GM23338 (cell line): Measurements from ENCODE around the gene CTBP2. TPM values are rescaled to one million over a fixed set of nuclear protein-coding genes. Genes with fewer than 3 reads are reported as not detected.

Experiments
- ATAC-seq: fragments of 200-7000 bp; cut with Tn5 transposase; 3 replicates; pipeline ENCODE4 v1.9.1; 2020
- DNase-seq: peaks from one replicate; pipeline ENCODE4 v3.0.0-alpha.2; 2015; ENCODE audit warnings: low spot score
- H2AFZ ChIP-seq: fragments of 200-600 bp; sonication (generic); 2 replicates; pipeline ENCODE4 v1.8.0; 2016; ENCODE audit warnings: antibody characterized with exemption, mild to moderate bottlenecking, moderate library complexity
- H3F3A ChIP-seq: fragments of 200-600 bp; sonication (generic); replicated peaks from 2 replicates; pipeline ENCODE4 v1.8.0; 2017; ENCODE audit warnings: antibody characterized with exemption, mixed run types, low read depth
- H3K27ac ChIP-seq: fragments of 200-600 bp; sonication (generic); 2 replicates; pipeline ENCODE4 v1.6.1; 2016; ENCODE audit warnings: low read depth
- H3K27me3 ChIP-seq: fragments of 200-600 bp; sonication (generic); 2 replicates; pipeline ENCODE4 v1.8.0; 2016; ENCODE audit warnings: mild to moderate bottlenecking, mixed run types, moderate library complexity; ENCODE audit not compliant: insufficient read depth
- H3K36me3 ChIP-seq: fragments of 200-600 bp; sonication (generic); 2 replicates; pipeline ENCODE4 v1.8.0; 2016; ENCODE audit warnings: mild to moderate bottlenecking; ENCODE audit not compliant: insufficient read depth
- H3K4me1 ChIP-seq: fragments of 200-600 bp; sonication (generic); 2 replicates; pipeline ENCODE4 v1.8.0; 2016; ENCODE audit warnings: mild to moderate bottlenecking, moderate library complexity; ENCODE audit not compliant: insufficient read depth
- H3K4me2 ChIP-seq: fragments of 200-600 bp; sonication (generic); 2 replicates; pipeline ENCODE4 v1.7.1; 2017; ENCODE audit warnings: mixed run types
- H3K4me3 ChIP-seq: fragments of 200-600 bp; sonication (generic); 2 replicates; pipeline ENCODE4 v1.6.1; 2016; ENCODE audit warnings: mixed run types
- H3K79me2 ChIP-seq: fragments of 200-600 bp; sonication (generic); replicated peaks from 2 replicates; pipeline ENCODE4 v1.8.0; 2017; ENCODE audit warnings: mild to moderate bottlenecking; ENCODE audit not compliant: insufficient read depth
- H3K9me2 ChIP-seq: fragments of 200-600 bp; sonication (generic); 2 replicates; pipeline ENCODE4 v1.8.0; 2017; ENCODE audit not compliant: insufficient read depth
- H4K20me1 ChIP-seq: fragments of 200-600 bp; sonication (generic); replicated peaks from 2 replicates; pipeline ENCODE4 v1.8.0; 2017; ENCODE audit warnings: mild to moderate bottlenecking; ENCODE audit not compliant: insufficient read depth
- H3K27ac Mint-ChIP-seq: 2 replicates; pipeline ENCODE4 v1.8.0; 2020; ENCODE audit warnings: inconsistent platforms, mild to moderate bottlenecking, moderate library complexity, mixed read lengths
- H3K27me3 Mint-ChIP-seq: 3 replicates; pipeline ENCODE4 v1.8.0; 2022; ENCODE audit warnings: low read depth, mild to moderate bottlenecking, moderate library complexity, mixed read lengths, inconsistent platforms; ENCODE audit not compliant: insufficient read depth, poor library complexity
- H3K36me3 Mint-ChIP-seq: 3 replicates; pipeline ENCODE4 v1.8.0; 2021; ENCODE audit warnings: low read depth, mild to moderate bottlenecking, inconsistent platforms, moderate library complexity, mixed read lengths
- H3K4me1 Mint-ChIP-seq: 3 replicates; pipeline ENCODE4 v1.8.0; 2020; ENCODE audit warnings: mild to moderate bottlenecking, inconsistent platforms, mixed read lengths
- H3K4me3 Mint-ChIP-seq: 3 replicates; pipeline ENCODE4 v1.8.0; 2021; ENCODE audit warnings: moderate library complexity, mild to moderate bottlenecking, inconsistent platforms, mixed read lengths
- H3K9me3 Mint-ChIP-seq: 3 replicates; pipeline ENCODE4 v1.8.0; 2020; ENCODE audit warnings: moderate library complexity, mild to moderate bottlenecking, inconsistent platforms, mixed read lengths
- CTCF ChIP-seq, 2 experiments: fragments of 200-600 bp in 1 of 2; sonication (generic) in 1 of 2; conservative IDR thresholded peaks; 2 replicates each; pipeline versions ENCODE4 v1.5.1 to v1.6.1; 2016 to 2017; ENCODE audit warnings: antibody characterized with exemption in 2 of 2, low read depth in 2 of 2, mild to moderate bottlenecking in 2 of 2, moderate library complexity in 1 of 2
- ETS1 ChIP-seq: IDR thresholded peaks from 2 replicates; pipeline ENCODE4 v1.6.1; 2016; ENCODE audit warnings: antibody characterized with exemption
- EZH2 ChIP-seq: fragments of 200-600 bp; sonication (generic); IDR thresholded peaks from one replicate; pipeline ENCODE4 v1.8.0; 2017; ENCODE audit warnings: antibody characterized with exemption, mild to moderate bottlenecking, low read depth; ENCODE audit not compliant: unreplicated experiment
- EZH2phosphoT487 ChIP-seq: fragments of 200-600 bp; sonication (generic); IDR thresholded peaks from one replicate; pipeline ENCODE4 v1.8.1; 2018; ENCODE audit warnings: antibody characterized with exemption; ENCODE audit not compliant: unreplicated experiment
- REST ChIP-seq: IDR thresholded peaks from one replicate; pipeline ENCODE4 v1.6.1; 2018; ENCODE audit warnings: antibody characterized with exemption; ENCODE audit not compliant: unreplicated experiment
- ZNF114 ChIP-seq: fragments of 250-450 bp; sonication (Bioruptor Pico); IDR thresholded peaks from 2 replicates; pipeline ENCODE4 v1.5.0; 2020; ENCODE audit warnings: mild to moderate bottlenecking, moderate library complexity
- ZNF331 ChIP-seq: fragments of 250-450 bp; sonication (Bioruptor Pico); IDR thresholded peaks from 2 replicates; pipeline ENCODE4 v1.5.0; 2020; ENCODE audit warnings: low read depth, mild to moderate bottlenecking, moderate library complexity
- ZNF462 ChIP-seq: fragments of 250-450 bp; sonication (Bioruptor Pico); IDR thresholded peaks from 2 replicates; pipeline ENCODE4 v1.5.0; 2020; ENCODE audit warnings: mild to moderate bottlenecking, moderate library complexity
- polyA plus RNA-seq: library from polyadenylated mRNA; unstranded; fragments of >200 nt; fragmentation: Nextera tagmentation; extraction: Ambion mirVana; gene quantifications from 2 replicates; pipeline ENCODE4 v1.2.1, GENCODE V29; 2016
- total RNA-seq: library from RNA; depleted of rRNA; stranded (reverse); fragments of >200 nt; shearing (Covaris generic); gene quantifications from 2 replicates; pipeline ENCODE4 v1.2.3, GENCODE V29; 2014

The CTBP2 gene
- total and polyA plus RNA-seq, 2 experiments from 2014 or later: 133 to 265 TPM

- TF ChIP-seq ETS1 (no peak), REST (no peak), EZH2phosphoT487 (no peak), CTCF (conservative IDR thresholded peaks at IDR 0.05; ENCODE audit: low read depth in 2 of 2) (no peak)
Observed at GRCh38 chr10:125060482-125060825, 99.9 kb downstream of the CTBP2 start (continued).

- Histone ChIP-seq H3K27ac (no peak overlapping the region; the same call in 1 of the 2 replicates), H3K4me3 (no peak overlapping the region), H3K27me3 (no peaks in the 10 kb centered on the region), H3K9me2 (no peaks in the 10 kb centered on the region), H3F3A (0 out of 2 replicates have a peak, but pooled peaks cover 3% of the 10 kb centered on the region), H4K20me1 (peaks cover 97% of the 10 kb centered on the region), H3K4me2 (no peak overlapping the region), H2AFZ (no peak overlapping the region), H3K4me1 (peaks cover 78% of the 10 kb centered on the region), H3K36me3 (no peaks in the 10 kb centered on the region), H3K79me2 (peaks cover 100% of the 10 kb centered on the region)
- TF ChIP-seq ZNF462 (CRISPR knock-in tag) (no peak), ETS1 (no peak), EZH2 (no peak), ZNF114 (CRISPR knock-in tag) (no peak), ZNF331 (CRISPR knock-in tag) (no peak)
- peaks cover 93% of the 10 kb centered on the region for H3K4me1 Mint-ChIP-seq
- no peak for ATAC-seq
- H3K4me3 Mint-ChIP-seq: no peak overlapping the region; the same call in 2 of the 3 replicates
- no peak for DNase-seq
- H3K36me3 Mint-ChIP-seq: peaks cover 82% of the 10 kb centered on the region
- no peaks in the 10 kb centered on the region for H3K9me3 Mint-ChIP-seq
- H3K27me3 Mint-ChIP-seq: peaks cover 32% of the 10 kb centered on the region
- H3K27ac Mint-ChIP-seq: peak overlapping the region; percentile 79; the same call in 1 of the 2 replicates
Observed at GRCh38 chr10:125060026-125060425, 100.3 kb downstream of the CTBP2 start.
